Mesendoderm (in vitro differentiated cells): ENCODE measurements around the gene GABRR1.

ENCODE experiments used
- DNase-seq: peaks from one replicate; pipeline ENCODE4 v3.0.0; 2013
- H2AK5ac ChIP-seq: 2 replicates; pipeline ENCODE4 v1.6.1; 2013; ENCODE audit warnings: low read length, inconsistent platforms
- H2BK120ac ChIP-seq: 2 replicates; pipeline ENCODE4 v1.6.1; 2013; ENCODE audit warnings: low read depth, mild to moderate bottlenecking, low read length, moderate library complexity, mixed read lengths
- H2BK15ac ChIP-seq: replicated peaks from 2 replicates; pipeline ENCODE4 v1.6.1; 2013; ENCODE audit warnings: low read depth, mild to moderate bottlenecking, moderate library complexity
- H2BK5ac ChIP-seq: 2 replicates; pipeline ENCODE4 v1.6.1; 2013; ENCODE audit warnings: low read length, inconsistent platforms
- H3K18ac ChIP-seq: 2 replicates; pipeline ENCODE4 v1.6.1; 2013; ENCODE audit warnings: mild to moderate bottlenecking, low read length, mixed read lengths
- H3K23ac ChIP-seq: one replicate; pipeline ENCODE4 v1.6.1; 2013; ENCODE audit warnings: low read length
- H3K27ac ChIP-seq: 2 replicates; pipeline ENCODE4 v1.5.1; 2013; ENCODE audit warnings: low read depth, mild to moderate bottlenecking, inconsistent platforms, low read length, moderate library complexity
- H3K27me3 ChIP-seq: 2 replicates; pipeline ENCODE4 v1.6.1; 2013; ENCODE audit warnings: low read length, control low read depth, mild to moderate bottlenecking, inconsistent platforms; ENCODE audit not compliant: insufficient read depth, poor library complexity
- H3K36me3 ChIP-seq: 2 replicates; pipeline ENCODE4 v1.6.1; 2013; ENCODE audit warnings: low read length, inconsistent platforms; ENCODE audit not compliant: control insufficient read depth, insufficient read depth
- H3K4ac ChIP-seq: one replicate; pipeline ENCODE4 v1.6.1; 2013; ENCODE audit warnings: low read depth, mild to moderate bottlenecking, low read length, moderate library complexity
- H3K4me1 ChIP-seq: 2 replicates; pipeline ENCODE4 v1.6.1; 2013; ENCODE audit warnings: low read depth, low read length, inconsistent platforms; ENCODE audit not compliant: control insufficient read depth
- H3K4me2 ChIP-seq: 2 replicates; pipeline ENCODE4 v1.6.1; 2013; ENCODE audit warnings: low read length
- H3K4me3 ChIP-seq: 2 replicates; pipeline ENCODE4 v1.5.1; 2013; ENCODE audit warnings: mild to moderate bottlenecking, low read length
- H3K56ac ChIP-seq: one replicate; pipeline ENCODE4 v1.6.1; 2013; ENCODE audit warnings: low read length
- H3K79me1 ChIP-seq: 2 replicates; pipeline ENCODE4 v1.6.1; 2013; ENCODE audit warnings: low read length, inconsistent platforms
- H3K79me2 ChIP-seq: 2 replicates; pipeline ENCODE4 v1.6.1; 2013; ENCODE audit warnings: mild to moderate bottlenecking, low read length; ENCODE audit not compliant: control insufficient read depth, insufficient read depth
- H3K9ac ChIP-seq: 2 replicates; pipeline ENCODE4 v1.6.1; 2013; ENCODE audit warnings: low read length, inconsistent platforms
- H4K5ac ChIP-seq: one replicate; pipeline ENCODE4 v1.6.1; 2013; ENCODE audit warnings: low read length
- H4K8ac ChIP-seq: one replicate; pipeline ENCODE4 v1.6.1; 2013; ENCODE audit warnings: low read depth, mild to moderate bottlenecking, control low read depth, low read length, moderate library complexity
- WGBS: extraction: QIAGEN DNeasy Blood & Tissue Kit; methylation state at CpG from one replicate; pipeline ENCODE4 v1.1.7; 2013; ENCODE audit warnings: low lambda C conversion rate, missing lambda C conversion rate; ENCODE audit not compliant: insufficient coverage; ENCODE audit errors: extremely low coverage; 5-methylcytosine and 5-hydroxymethylcytosine counted together

Gene GABRR1

GRCh38 chr6:89214197-89214596 is 3.0 kb downstream of the GABRR1 start:
- Histone ChIP-seq H3K4me1 (no peaks in the 10 kb centered on the region), H4K8ac (no peak overlapping the region), H2AK5ac (no peak overlapping the region), H3K4ac (no peak overlapping the region), H3K56ac (no peak overlapping the region), H2BK5ac (no peak overlapping the region), H3K9ac (no peak overlapping the region), H3K23ac (no peak overlapping the region), H2BK15ac (no peak overlapping the region), H4K5ac (no peak overlapping the region), H3K4me3 (no peak overlapping the region), H3K27me3 (no peaks in the 10 kb centered on the region), H3K79me2 (no peaks in the 10 kb centered on the region), H3K18ac (no peak overlapping the region), H3K4me2 (no peak overlapping the region), H3K27ac (no peak overlapping the region), H2BK120ac (no peak overlapping the region), H3K79me1 (no peaks in the 10 kb centered on the region), H3K36me3 (no peaks in the 10 kb centered on the region)
- DNase-seq: no peak

- H3K18ac ChIP-seq: no peak overlapping the region
- WGBS: no CpG with 5 or more reads among the region's 5 CpGs
- H3K27ac ChIP-seq: no peak overlapping the region
- H3K56ac ChIP-seq: no peak overlapping the region
- DNase-seq: no peak
- no peak overlapping the region for H3K9ac ChIP-seq
- H3K4ac ChIP-seq: no peak overlapping the region
- H3K4me2 ChIP-seq: no peak overlapping the region
- H3K79me1 ChIP-seq: no peaks in the 10 kb centered on the region
- H2BK15ac ChIP-seq: no peak overlapping the region
- no peak overlapping the region for H2BK5ac ChIP-seq
- no peak overlapping the region for H2AK5ac ChIP-seq
- H3K79me2 ChIP-seq: no peaks in the 10 kb centered on the region
- no peak overlapping the region for H4K5ac ChIP-seq
- no peak overlapping the region for H3K4me3 ChIP-seq
- no peaks in the 10 kb centered on the region for H3K27me3 ChIP-seq
- H4K8ac ChIP-seq: no peak overlapping the region
- H3K23ac ChIP-seq: no peak overlapping the region
- no peaks in the 10 kb centered on the region for H3K4me1 ChIP-seq
- H2BK120ac ChIP-seq: no peak overlapping the region
- no peaks in the 10 kb centered on the region for H3K36me3 ChIP-seq
These were observed 4.7 kb downstream of the GABRR1 start for GRCh38 chr6:89212472-89212871.

- H3K4me2 ChIP-seq: no peak overlapping the region
- H2BK120ac ChIP-seq: no peak overlapping the region
- no peak overlapping the region for H2AK5ac ChIP-seq
- no peak overlapping the region for H3K18ac ChIP-seq
- no peaks in the 10 kb centered on the region for H3K4me1 ChIP-seq
- no CpG with 5 or more reads among the region's 6 CpGs for WGBS
- H3K79me1 ChIP-seq: no peaks in the 10 kb centered on the region
- no peaks in the 10 kb centered on the region for H3K79me2 ChIP-seq
- H3K4me3 ChIP-seq: no peak overlapping the region
- H3K36me3 ChIP-seq: no peaks in the 10 kb centered on the region
- no peak overlapping the region for H3K9ac ChIP-seq
- H3K27me3 ChIP-seq: no peaks in the 10 kb centered on the region
- H4K5ac ChIP-seq: no peak overlapping the region
- no peak overlapping the region for H4K8ac ChIP-seq
- no peak overlapping the region for H3K4ac ChIP-seq
- no peak overlapping the region for H3K27ac ChIP-seq
- no peak overlapping the region for H3K56ac ChIP-seq
- no peak overlapping the region for H2BK15ac ChIP-seq
- DNase-seq: no peak
- no peak overlapping the region for H2BK5ac ChIP-seq
- no peak overlapping the region for H3K23ac ChIP-seq
These were observed 7.7 kb downstream of the GABRR1 start for GRCh38 chr6:89209457-89209856.

DNA sequence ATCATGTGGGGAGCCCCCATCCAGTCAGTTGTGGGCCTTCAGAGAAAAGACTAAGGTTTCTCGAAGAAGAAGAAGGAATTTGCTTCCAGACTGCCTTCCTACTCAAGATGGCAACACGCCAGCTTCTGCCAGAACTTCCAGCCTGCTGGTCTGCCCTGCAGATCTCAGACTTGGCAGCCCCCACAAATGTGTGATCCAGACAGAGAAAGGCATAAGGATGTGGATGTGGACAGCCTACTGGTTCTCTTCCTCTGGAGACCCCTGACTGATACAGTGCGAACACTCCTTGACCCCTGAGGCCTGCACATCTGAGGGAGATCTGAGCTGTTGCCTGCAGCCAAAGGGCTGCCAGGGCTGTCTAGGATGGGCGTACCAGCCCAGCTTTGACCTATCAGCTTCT is 8.6 kb downstream of the GABRR1 start:
- Histone ChIP-seq H2BK15ac (no peak overlapping the region), H3K79me1 (no peaks in the 10 kb centered on the region), H3K23ac (no peak overlapping the region), H3K4ac (no peak overlapping the region), H3K36me3 (no peaks in the 10 kb centered on the region), H3K27me3 (no peaks in the 10 kb centered on the region), H3K56ac (no peak overlapping the region), H2BK5ac (no peak overlapping the region), H3K9ac (no peak overlapping the region), H2BK120ac (no peak overlapping the region), H4K8ac (no peak overlapping the region), H2AK5ac (no peak overlapping the region), H3K18ac (no peak overlapping the region), H3K4me2 (no peak overlapping the region), H3K4me1 (no peaks in the 10 kb centered on the region), H3K79me2 (no peaks in the 10 kb centered on the region), H4K5ac (no peak overlapping the region), H3K4me3 (no peak overlapping the region), H3K27ac (no peak overlapping the region)
- no CpG with 5 or more reads among the region's 4 CpGs for WGBS
- DNase-seq: no peak

GRCh38 chr6:89205819-89206218 is 11.3 kb downstream of the GABRR1 start:
- Histone ChIP-seq H3K4me3 (no peak overlapping the region), H3K79me2 (no peaks in the 10 kb centered on the region), H3K18ac (no peak overlapping the region), H3K79me1 (no peaks in the 10 kb centered on the region), H3K23ac (no peak overlapping the region), H3K4me1 (no peaks in the 10 kb centered on the region), H2BK120ac (no peak overlapping the region), H3K27ac (no peak overlapping the region), H2BK5ac (no peak overlapping the region), H2AK5ac (no peak overlapping the region), H3K4ac (no peak overlapping the region), H2BK15ac (no peak overlapping the region), H4K8ac (no peak overlapping the region), H3K56ac (no peak overlapping the region), H3K27me3 (no peaks in the 10 kb centered on the region), H4K5ac (no peak overlapping the region), H3K4me2 (no peak overlapping the region), H3K36me3 (no peaks in the 10 kb centered on the region), H3K9ac (no peak overlapping the region)
- peak; percentile 23 for DNase-seq
- WGBS: no CpG with 5 or more reads among the region's 4 CpGs

DNA sequence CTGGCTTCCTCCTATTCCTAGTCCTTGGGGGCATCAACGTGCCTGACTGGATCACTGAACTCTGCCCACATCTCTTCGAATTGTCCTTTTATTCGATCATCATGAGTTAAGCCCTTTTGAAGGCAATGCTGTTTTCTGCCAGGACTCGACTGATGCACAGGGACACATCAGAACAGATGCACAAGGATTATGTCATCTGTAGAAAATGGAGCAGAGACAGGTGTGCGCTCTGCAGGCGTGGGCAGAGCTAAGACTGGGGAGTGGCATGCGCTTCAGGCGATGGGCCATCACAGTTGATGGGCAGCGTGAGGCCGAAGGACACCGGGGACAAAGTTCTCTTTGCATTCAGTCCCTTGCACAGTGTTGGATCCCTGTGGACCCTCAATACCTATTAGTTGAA is 13.1 kb downstream of the GABRR1 start:
- Histone ChIP-seq H3K4me1 (no peaks in the 10 kb centered on the region), H3K4me2 (no peak overlapping the region), H3K4ac (no peak overlapping the region), H4K8ac (no peak overlapping the region), H3K9ac (no peak overlapping the region), H3K18ac (no peak overlapping the region), H3K79me2 (no peaks in the 10 kb centered on the region), H3K36me3 (no peaks in the 10 kb centered on the region), H3K79me1 (no peaks in the 10 kb centered on the region), H3K4me3 (no peak overlapping the region), H2BK15ac (no peak overlapping the region), H2BK5ac (no peak overlapping the region), H4K5ac (no peak overlapping the region), H3K27me3 (no peaks in the 10 kb centered on the region), H2BK120ac (no peak overlapping the region), H3K56ac (no peak overlapping the region), H3K27ac (no peak overlapping the region), H2AK5ac (no peak overlapping the region), H3K23ac (no peak overlapping the region)
- no peak for DNase-seq
- WGBS: no CpG with 5 or more reads among the region's 11 CpGs
